GM18867 (cell line): ENCODE data around the gene CNTLN.
"Not testable (repeated sequence)": the region's sequence is repeated elsewhere in the genome, so short reads cannot be mapped to it uniquely, and the experiment has no call there.

Experiments
- ATAC-seq: cut with Tn5 transposase; IDR thresholded peaks from one replicate; pipeline ENCODE4 v1.9.1; 2021; ENCODE audit warnings: mild to moderate bottlenecking, moderate library complexity; ENCODE audit not compliant: unreplicated experiment

CNTLN gene

GRCh38 chr9:17488662-17489061 lies 353.8 kb downstream of the CNTLN start:
- no peak for ATAC-seq

- no peak for ATAC-seq
Measured at GRCh38 chr9:17490110-17490509, 355.3 kb downstream of the CNTLN start.

GRCh38 chr9:17491780-17492179 lies 356.9 kb downstream of the CNTLN start:
- ATAC-seq = no peak

- no peak for ATAC-seq
Measured at GRCh38 chr9:17503196-17503595, 368.4 kb downstream of the CNTLN start.

GRCh38 chr9:17509151-17509550 lies 374.3 kb downstream of the CNTLN start:
- no peak for ATAC-seq

GRCh38 chr9:17509701-17510100 lies 374.9 kb downstream of the CNTLN start:
- no peak for ATAC-seq

GRCh38 chr9:17519761-17520160 lies 384.9 kb downstream of the CNTLN start:
- no peak for ATAC-seq

GRCh38 chr9:17520268-17521064 lies 385.6 kb downstream of the CNTLN start:
- ATAC-seq = no peak

GRCh38 chr9:17521100-17521855 lies 386.4 kb downstream of the CNTLN start:
- ATAC-seq = no peak

- not testable (repeated sequence) for ATAC-seq
Measured at GRCh38 chr9:17526726-17527125, 391.9 kb downstream of the CNTLN start.

- ATAC-seq = no peak
Measured at GRCh38 chr9:17528859-17529258, 394.0 kb downstream of the CNTLN start.

- ATAC-seq = peak; percentile 98
Measured at GRCh38 chr9:17531642-17532254, 396.9 kb downstream of the CNTLN start.

- no peak for ATAC-seq
Measured at GRCh38 chr9:17532461-17532860, 397.6 kb downstream of the CNTLN start.

- no peak for ATAC-seq
Measured at GRCh38 chr9:17535176-17535575, 400.3 kb downstream of the CNTLN start.

GRCh38 chr9:17536027-17536426 lies 401.2 kb downstream of the CNTLN start:
- ATAC-seq = no peak

- no peak for ATAC-seq
Measured at GRCh38 chr9:17551023-17551422, 416.2 kb downstream of the CNTLN start.
